HepG2 (cell line): ENCODE data around the gene SPATA32. TPM values are rescaled to one million over a fixed set of nuclear protein-coding genes. Genes with fewer than 3 reads are reported as not detected.
A peak's percentile ranks its signal among the peaks of the same experiment; 100 is the strongest.

Source experiments
- EEA1 ChIP-seq: sonication (generic); formaldehyde crosslinking; IDR thresholded peaks from 2 replicates; pipeline ENCODE4 v1.5.1; 2020; ENCODE audit warnings: mild to moderate bottlenecking, missing genetic modification reagents, borderline replicate concordance
- HOXA5 ChIP-seq: sonication (generic); formaldehyde crosslinking; IDR thresholded peaks from 2 replicates; pipeline ENCODE4 v1.4.0; 2020; ENCODE audit warnings: missing genetic modification reagents
- HOXA9 ChIP-seq: sonication (generic); formaldehyde crosslinking; IDR thresholded peaks from 2 replicates; pipeline ENCODE4 v1.8.1; 2022; ENCODE audit warnings: missing genetic modification reagents, mild to moderate bottlenecking, moderate library complexity, borderline replicate concordance
- PHF5A ChIP-seq: IDR thresholded peaks from one replicate; pipeline ENCODE4 v1.6.1; 2018; ENCODE audit warnings: low read depth, missing genetic modification reagents; ENCODE audit not compliant: unreplicated experiment
- RAD51 ChIP-seq: fragments of 450-650 bp; IDR thresholded peaks from 2 replicates; pipeline ENCODE4 v1.6.1; 2016; ENCODE audit warnings: borderline replicate concordance
- SRY ChIP-seq: sonication (generic); formaldehyde crosslinking; IDR thresholded peaks from 2 replicates; pipeline ENCODE4 v1.8.0; 2022; ENCODE audit warnings: mild to moderate bottlenecking, missing genetic modification reagents
- ZEB1 ChIP-seq: IDR thresholded peaks from 2 replicates; pipeline ENCODE4 v1.6.1; 2012; ENCODE audit warnings: mild to moderate bottlenecking, low read depth, inconsistent platforms; ENCODE audit not compliant: insufficient replicate concordance
- ZFP90 ChIP-seq: sonication (generic); formaldehyde crosslinking; IDR thresholded peaks from 2 replicates; pipeline ENCODE4 v1.8.0; 2022; ENCODE audit warnings: missing genetic modification reagents, mild to moderate bottlenecking, inconsistent platforms, borderline replicate concordance
- ZNF510 ChIP-seq: sonication (generic); formaldehyde crosslinking; IDR thresholded peaks from 2 replicates; pipeline ENCODE4 v1.4.0; 2020; ENCODE audit warnings: low read depth, mild to moderate bottlenecking, missing genetic modification reagents
- ZNF557 ChIP-seq: sonication (generic); formaldehyde crosslinking; IDR thresholded peaks from 2 replicates; pipeline ENCODE4 v1.4.0; 2020; ENCODE audit warnings: missing genetic modification reagents
- ZNF564 ChIP-seq: sonication (generic); formaldehyde crosslinking; IDR thresholded peaks from 2 replicates; pipeline ENCODE4 v1.8.1; 2023; ENCODE audit warnings: mild to moderate bottlenecking, missing genetic modification reagents
- ZNF678 ChIP-seq: sonication (generic); formaldehyde crosslinking; IDR thresholded peaks from 2 replicates; pipeline ENCODE4 v1.4.0; 2020; ENCODE audit warnings: mild to moderate bottlenecking, missing genetic modification reagents
- ZZZ3 ChIP-seq: sonication (generic); formaldehyde crosslinking; IDR thresholded peaks from 2 replicates; pipeline ENCODE4 v1.4.0; 2020; ENCODE audit warnings: missing genetic modification reagents, mild to moderate bottlenecking, borderline replicate concordance
- polyA plus RNA-seq, 8 experiments: library from polyadenylated mRNA; depleted of rRNA in 3 of 8; stranded (reverse) in 7 of 8; unstranded in 1 of 8; fragments of >200 nt; fragmentation: Illumina TruSeq in 4 of 8; extraction: Trizol in 4 of 8; gene quantifications; 2 replicates each; pipeline versions ENCODE4 v1.2.1 to v1.2.3, GENCODE V29; 2011 to 2016; ENCODE audit warnings: low read depth in 4 of 8, missing spikeins in 1 of 8, mixed read lengths in 1 of 8; ENCODE audit not compliant: insufficient read depth in 1 of 8
- total RNA-seq, 5 experiments: library from RNA; depleted of rRNA; stranded (reverse); fragments of >200 nt; fragmentation: Illumina TruSeq; extraction: Trizol; gene quantifications; 2 replicates each; pipeline ENCODE4 v1.2.3, GENCODE V29; 2016; ENCODE audit warnings: low read depth in 1 of 5
- TF ChIP-seq, protein P1 (sequence below): sonication (generic); formaldehyde crosslinking; IDR thresholded peaks from 2 replicates; pipeline ENCODE4 v1.4.0; 2020; ENCODE audit warnings: low read depth, mild to moderate bottlenecking, missing genetic modification reagents
- TF ChIP-seq, protein P2 (sequence below): sonication (generic); formaldehyde crosslinking; IDR thresholded peaks from 2 replicates; pipeline ENCODE4 v1.5.1; 2020; ENCODE audit warnings: missing genetic modification reagents, mild to moderate bottlenecking, borderline replicate concordance
- TF ChIP-seq, protein P3 (sequence below): sonication (generic); formaldehyde crosslinking; IDR thresholded peaks from 2 replicates; pipeline ENCODE4 v1.4.0; 2020; ENCODE audit warnings: missing genetic modification reagents, mild to moderate bottlenecking, borderline replicate concordance
- TF ChIP-seq, protein P4 (sequence below): sonication (generic); formaldehyde crosslinking; IDR thresholded peaks from 2 replicates; pipeline ENCODE4 v1.5.1; 2020; ENCODE audit warnings: mild to moderate bottlenecking, missing genetic modification reagents, moderate library complexity

Gene SPATA32
- total and polyA plus RNA-seq, 2 of the 13 experiments (the other 11 are each of a cell fraction or from before 2014, with no cell fraction given): not detected

DNA sequence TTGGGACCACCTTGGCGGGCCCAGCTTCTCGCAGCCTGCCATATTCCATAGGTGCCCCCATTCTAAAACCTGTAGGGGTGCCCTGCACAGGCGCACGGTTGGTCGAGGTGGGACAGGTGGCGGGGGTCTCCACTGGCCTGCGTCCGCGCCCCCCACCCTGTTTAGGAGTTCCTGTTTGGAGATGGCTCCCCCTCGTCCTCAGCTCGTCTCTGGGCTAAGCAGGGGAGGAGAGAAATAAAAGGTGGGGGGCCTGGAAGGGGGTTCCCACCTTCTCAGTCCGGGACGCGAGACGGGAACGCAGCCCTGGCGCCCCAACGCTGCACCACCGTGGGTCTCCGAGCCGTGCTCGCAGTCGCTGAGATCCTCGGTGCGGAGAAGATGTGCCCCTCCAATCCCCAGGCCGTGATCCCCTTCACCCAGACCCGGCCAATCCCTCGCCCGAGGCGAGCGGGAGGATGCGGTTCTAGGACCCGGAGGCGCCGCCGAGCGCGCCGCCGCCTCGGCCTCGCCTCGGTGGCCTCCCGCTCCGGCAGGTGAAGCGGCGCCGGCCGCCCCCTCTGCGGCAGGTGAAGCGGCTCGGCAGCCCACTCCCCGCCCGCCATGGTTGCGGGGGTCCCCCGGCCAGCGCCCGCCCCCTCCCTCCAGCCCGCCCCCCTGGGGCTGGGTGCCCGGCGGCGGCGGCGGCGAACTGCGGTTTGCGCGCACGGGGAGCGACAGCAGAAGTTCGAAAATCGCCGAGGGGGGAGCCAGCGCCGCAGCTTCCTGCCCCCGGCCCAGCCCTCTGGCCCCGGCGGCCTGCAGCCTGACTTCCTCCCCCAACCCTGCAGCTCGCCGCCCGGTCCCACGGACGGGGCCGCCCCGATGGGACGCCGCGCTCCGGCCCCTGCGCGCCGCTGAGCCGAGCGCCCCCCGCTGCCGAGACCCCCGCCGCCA, 40.5 kb downstream of the SPATA32 start, which contains the start of gene FMNL1 (continued):
- no peak for TF ChIP-seq HOXA9 (CRISPR knock-in tag)
- no peak for TF ChIP-seq ZNF510 (CRISPR knock-in tag)
- no peak for TF ChIP-seq ZNF678
- TF ChIP-seq EEA1: no peak
- TF ChIP-seq ZFP90 (CRISPR knock-in tag): no peak
- TF ChIP-seq, protein P1, sequence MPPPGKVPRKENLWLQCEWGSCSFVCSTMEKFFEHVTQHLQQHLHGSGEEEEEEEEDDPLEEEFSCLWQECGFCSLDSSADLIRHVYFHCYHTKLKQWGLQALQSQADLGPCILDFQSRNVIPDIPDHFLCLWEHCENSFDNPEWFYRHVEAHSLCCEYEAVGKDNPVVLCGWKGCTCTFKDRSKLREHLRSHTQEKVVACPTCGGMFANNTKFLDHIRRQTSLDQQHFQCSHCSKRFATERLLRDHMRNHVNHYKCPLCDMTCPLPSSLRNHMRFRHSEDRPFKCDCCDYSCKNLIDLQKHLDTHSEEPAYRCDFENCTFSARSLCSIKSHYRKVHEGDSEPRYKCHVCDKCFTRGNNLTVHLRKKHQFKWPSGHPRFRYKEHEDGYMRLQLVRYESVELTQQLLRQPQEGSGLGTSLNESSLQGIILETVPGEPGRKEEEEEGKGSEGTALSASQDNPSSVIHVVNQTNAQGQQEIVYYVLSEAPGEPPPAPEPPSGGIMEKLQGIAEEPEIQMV (CRISPR knock-in tag): no peak
- TF ChIP-seq, protein P2, sequence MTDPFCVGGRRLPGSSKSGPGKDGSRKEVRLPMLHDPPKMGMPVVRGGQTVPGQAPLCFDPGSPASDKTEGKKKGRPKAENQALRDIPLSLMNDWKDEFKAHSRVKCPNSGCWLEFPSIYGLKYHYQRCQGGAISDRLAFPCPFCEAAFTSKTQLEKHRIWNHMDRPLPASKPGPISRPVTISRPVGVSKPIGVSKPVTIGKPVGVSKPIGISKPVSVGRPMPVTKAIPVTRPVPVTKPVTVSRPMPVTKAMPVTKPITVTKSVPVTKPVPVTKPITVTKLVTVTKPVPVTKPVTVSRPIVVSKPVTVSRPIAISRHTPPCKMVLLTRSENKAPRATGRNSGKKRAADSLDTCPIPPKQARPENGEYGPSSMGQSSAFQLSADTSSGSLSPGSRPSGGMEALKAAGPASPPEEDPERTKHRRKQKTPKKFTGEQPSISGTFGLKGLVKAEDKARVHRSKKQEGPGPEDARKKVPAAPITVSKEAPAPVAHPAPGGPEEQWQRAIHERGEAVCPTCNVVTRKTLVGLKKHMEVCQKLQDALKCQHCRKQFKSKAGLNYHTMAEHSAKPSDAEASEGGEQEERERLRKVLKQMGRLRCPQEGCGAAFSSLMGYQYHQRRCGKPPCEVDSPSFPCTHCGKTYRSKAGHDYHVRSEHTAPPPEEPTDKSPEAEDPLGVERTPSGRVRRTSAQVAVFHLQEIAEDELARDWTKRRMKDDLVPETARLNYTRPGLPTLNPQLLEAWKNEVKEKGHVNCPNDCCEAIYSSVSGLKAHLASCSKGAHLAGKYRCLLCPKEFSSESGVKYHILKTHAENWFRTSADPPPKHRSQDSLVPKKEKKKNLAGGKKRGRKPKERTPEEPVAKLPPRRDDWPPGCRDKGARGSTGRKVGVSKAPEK (CRISPR knock-in tag): no peak
- no peak for TF ChIP-seq ZZZ3 (CRISPR knock-in tag)
- no peak for TF ChIP-seq HOXA5 (CRISPR knock-in tag)
- TF ChIP-seq PHF5A: no peak
- no peak for TF ChIP-seq RAD51
- TF ChIP-seq, protein P3, sequence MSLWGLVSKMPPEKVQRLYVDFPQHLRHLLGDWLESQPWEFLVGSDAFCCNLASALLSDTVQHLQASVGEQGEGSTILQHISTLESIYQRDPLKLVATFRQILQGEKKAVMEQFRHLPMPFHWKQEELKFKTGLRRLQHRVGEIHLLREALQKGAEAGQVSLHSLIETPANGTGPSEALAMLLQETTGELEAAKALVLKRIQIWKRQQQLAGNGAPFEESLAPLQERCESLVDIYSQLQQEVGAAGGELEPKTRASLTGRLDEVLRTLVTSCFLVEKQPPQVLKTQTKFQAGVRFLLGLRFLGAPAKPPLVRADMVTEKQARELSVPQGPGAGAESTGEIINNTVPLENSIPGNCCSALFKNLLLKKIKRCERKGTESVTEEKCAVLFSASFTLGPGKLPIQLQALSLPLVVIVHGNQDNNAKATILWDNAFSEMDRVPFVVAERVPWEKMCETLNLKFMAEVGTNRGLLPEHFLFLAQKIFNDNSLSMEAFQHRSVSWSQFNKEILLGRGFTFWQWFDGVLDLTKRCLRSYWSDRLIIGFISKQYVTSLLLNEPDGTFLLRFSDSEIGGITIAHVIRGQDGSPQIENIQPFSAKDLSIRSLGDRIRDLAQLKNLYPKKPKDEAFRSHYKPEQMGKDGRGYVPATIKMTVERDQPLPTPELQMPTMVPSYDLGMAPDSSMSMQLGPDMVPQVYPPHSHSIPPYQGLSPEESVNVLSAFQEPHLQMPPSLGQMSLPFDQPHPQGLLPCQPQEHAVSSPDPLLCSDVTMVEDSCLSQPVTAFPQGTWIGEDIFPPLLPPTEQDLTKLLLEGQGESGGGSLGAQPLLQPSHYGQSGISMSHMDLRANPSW (CRISPR knock-in tag): no peak
- TF ChIP-seq, protein P4, sequence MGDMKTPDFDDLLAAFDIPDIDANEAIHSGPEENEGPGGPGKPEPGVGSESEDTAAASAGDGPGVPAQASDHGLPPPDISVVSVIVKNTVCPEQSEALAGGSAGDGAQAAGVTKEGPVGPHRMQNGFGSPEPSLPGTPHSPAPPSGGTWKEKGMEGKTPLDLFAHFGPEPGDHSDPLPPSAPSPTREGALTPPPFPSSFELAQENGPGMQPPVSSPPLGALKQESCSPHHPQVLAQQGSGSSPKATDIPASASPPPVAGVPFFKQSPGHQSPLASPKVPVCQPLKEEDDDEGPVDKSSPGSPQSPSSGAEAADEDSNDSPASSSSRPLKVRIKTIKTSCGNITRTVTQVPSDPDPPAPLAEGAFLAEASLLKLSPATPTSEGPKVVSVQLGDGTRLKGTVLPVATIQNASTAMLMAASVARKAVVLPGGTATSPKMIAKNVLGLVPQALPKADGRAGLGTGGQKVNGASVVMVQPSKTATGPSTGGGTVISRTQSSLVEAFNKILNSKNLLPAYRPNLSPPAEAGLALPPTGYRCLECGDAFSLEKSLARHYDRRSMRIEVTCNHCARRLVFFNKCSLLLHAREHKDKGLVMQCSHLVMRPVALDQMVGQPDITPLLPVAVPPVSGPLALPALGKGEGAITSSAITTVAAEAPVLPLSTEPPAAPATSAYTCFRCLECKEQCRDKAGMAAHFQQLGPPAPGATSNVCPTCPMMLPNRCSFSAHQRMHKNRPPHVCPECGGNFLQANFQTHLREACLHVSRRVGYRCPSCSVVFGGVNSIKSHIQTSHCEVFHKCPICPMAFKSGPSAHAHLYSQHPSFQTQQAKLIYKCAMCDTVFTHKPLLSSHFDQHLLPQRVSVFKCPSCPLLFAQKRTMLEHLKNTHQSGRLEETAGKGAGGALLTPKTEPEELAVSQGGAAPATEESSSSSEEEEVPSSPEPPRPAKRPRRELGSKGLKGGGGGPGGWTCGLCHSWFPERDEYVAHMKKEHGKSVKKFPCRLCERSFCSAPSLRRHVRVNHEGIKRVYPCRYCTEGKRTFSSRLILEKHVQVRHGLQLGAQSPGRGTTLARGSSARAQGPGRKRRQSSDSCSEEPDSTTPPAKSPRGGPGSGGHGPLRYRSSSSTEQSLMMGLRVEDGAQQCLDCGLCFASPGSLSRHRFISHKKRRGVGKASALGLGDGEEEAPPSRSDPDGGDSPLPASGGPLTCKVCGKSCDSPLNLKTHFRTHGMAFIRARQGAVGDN (CRISPR knock-in tag): 0 out of 2 replicates have a peak, but pooled peaks have one; percentile 8
- no peak for TF ChIP-seq SRY (CRISPR knock-in tag)
- no peak for TF ChIP-seq ZNF564
- no peak for TF ChIP-seq ZNF557 (CRISPR knock-in tag)
- no peak for TF ChIP-seq ZEB1
